IPS-NIHi7 (cell line): ENCODE results near the gene ZNF783.
A peak's percentile ranks its signal among the peaks of the same experiment; 100 is the strongest.
"Not testable (repeated sequence)": the region's sequence is repeated elsewhere in the genome, so short reads cannot be mapped to it uniquely, and the experiment has no call there.

ENCODE experiments used
- DNase-seq: peaks from one replicate; pipeline ENCODE4 v3.0.0; 2012; ENCODE audit warnings: mixed read lengths; ENCODE audit errors: extremely low spot score

Gene ZNF783

DNA sequence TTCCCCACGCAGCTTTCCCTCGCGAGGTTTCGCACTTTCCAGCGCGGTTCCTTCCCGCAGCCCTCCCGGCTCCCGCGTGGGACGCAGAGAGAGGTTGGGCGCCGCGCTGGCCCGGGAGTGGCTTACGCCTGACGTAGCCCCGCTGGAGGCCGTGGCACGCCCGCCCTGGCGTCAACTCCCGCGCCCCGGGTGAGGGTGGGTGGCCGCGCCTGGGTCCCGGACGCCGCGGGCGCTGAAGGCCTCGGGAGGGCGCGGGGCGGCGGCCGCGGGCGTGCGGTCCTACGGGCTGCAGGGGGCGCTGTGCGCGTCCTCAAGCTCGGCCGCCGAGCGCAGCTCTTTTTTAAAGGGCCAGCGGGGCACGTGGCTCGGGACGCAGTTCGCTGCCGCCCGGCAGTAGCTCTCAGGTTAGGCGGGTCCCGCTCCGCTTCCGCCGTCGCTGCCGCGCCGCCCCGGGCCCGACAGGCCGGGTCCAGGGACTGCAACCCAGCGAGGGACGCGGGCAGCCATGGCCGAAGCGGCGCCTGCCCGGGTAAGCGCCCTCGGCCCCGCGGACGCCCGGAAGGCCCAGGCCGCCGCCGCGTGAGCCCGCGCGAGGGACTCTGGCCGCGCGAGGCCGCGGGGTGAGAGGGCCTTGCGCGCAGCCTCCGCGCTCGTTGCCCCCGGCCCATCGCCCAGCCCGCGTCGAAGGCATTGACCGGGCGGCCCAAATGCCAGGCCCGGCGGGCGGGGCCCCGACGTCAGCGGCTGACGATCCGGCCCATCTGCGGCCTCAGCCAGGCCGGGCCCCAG, at the start of gene ZNF783:
Gene ZNF783 (plus strand): TSS at position 368 of the 789 bp plus-strand sequence. CDS start 138 bp downstream, at position 506.
- DNase-seq = peak; percentile 94

DNA sequence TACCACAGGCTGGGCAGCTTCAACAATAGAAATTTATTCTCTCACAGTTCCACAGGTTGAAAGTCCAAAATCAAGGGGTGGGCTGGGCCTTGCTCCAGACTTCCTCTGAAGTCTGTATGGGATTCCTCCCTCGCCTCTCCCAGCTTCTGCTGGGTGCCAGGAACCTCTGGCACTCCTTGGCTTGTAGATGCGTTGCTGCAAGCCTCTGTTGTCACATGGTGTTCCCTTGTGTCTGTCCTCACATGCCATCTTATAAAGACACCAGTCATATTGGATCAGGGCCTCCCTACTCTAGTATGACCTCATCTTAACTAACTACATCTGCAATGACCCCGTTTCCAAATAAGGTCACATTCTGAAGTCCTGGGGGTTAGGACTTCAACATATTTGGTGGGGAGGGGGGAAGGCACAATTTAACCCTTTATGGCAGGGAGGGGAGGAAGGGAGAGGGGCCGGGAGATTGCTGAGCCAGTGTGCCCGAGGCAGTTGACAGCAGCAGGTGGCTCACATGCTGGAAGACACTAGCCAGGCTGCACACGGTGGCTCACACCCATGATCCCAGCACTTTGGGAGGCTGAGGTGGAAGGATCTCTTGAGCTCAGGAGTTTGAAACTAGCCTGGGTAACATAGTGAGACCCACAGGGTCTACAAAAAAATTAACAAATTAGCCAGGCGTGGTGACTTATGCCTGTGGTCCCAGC, 47.8 kb upstream of the ZNF783 start:
- no peak for DNase-seq

DNA sequence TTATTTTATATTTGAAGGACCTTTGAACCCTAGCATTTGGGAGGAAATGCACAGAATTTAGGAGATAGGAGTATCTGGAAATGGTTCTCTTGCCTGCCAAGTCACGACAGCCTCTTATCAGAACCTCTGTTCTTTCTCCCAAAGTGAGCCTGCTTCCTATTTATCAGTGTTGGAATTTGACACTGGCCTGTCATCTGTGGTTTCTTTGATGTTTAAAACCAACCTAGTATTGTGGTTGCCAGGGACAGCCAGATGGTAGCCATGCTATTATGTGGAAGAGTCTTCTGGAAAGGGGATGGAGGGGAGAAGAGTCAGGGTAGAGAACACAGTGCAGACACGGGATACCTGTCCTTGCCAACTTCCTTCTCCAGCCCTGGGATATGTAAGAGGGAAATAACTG, 45.6 kb upstream of the ZNF783 start:
- no peak for DNase-seq

DNA sequence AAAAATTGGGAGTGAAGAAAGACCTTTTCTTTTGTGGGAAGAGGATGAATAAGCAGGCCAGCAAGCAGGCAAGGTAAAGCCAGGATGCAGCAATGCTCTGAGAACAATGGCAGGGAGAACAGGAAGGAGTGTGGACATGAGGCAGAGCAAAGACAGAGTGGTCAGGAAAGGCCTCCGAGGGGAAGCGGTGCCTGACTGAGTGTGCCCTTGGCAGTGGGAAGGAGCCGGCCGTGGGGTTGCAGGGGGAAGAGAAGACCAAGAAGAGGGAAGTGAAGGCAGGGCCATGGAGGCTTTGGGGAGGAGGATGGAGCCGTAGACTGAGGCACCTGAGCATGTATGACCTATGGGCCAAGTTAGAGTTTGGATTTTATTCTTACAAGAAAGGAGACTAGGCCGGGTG, 44.4 kb upstream of the ZNF783 start:
- no peak for DNase-seq

DNA sequence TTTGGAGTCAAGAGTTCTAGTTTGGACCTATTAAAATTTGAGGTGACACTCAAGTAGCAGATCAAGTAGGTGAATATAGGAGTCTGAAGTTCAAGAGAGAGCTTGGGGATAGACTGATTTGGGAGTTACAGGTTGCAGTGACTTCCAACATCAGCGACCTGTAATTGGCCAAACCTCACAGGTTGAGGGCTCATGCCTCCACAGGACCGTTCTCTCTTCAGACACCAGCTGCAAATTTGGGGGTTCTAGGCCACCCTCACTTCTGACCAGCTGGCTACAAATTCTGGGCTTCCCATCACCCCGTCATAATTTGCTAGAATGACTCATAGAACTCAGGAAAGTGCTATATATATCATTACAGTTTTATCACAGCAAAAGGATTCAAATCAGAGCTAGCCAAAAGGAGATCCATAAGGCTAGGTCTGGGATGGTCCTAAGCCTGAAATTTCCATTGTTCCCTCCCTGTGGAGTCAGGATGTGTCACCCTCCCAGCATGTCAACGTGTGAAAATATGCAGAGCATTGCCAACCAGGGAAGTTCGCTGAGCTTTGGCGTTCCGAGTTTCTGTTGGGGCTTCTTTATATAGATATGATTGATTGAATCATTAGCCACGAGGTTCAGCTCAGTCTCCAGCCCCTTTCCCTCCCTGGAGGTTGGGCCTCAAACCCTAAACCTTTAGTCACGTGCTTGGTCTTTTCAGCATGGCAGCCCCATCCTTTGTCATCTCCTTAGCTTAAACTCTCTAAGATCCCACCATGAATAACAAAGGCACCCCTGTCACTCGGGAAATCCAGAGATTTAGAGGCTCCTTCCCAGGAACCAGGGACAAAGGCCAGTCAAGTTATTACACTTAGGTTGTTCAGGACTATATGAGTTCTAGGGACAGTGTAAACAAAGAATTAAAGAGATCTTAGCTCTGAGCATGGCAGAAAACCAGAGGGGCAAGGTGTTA, 43.3 kb upstream of the ZNF783 start:
- no peak for DNase-seq

DNA sequence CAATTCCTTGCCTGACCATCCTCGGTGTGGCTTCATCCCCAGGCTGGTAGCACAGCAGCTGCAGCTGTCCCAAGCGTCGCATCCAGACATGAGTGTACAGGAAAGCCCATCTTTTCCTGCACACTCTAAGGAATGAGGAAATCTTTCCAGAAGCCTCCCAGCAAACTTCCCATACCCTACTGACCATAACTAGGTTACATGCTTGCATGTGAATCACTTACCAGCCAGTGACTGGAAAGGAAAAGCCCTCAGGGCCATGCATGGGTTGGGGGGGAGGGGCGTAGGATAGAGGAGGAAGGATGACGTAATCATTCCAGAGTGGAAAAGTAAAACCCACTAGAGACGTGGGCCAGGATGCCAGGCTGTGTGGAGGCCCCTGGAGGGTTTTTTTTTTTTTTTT, 41.5 kb upstream of the ZNF783 start:
- DNase-seq = no peak

DNA sequence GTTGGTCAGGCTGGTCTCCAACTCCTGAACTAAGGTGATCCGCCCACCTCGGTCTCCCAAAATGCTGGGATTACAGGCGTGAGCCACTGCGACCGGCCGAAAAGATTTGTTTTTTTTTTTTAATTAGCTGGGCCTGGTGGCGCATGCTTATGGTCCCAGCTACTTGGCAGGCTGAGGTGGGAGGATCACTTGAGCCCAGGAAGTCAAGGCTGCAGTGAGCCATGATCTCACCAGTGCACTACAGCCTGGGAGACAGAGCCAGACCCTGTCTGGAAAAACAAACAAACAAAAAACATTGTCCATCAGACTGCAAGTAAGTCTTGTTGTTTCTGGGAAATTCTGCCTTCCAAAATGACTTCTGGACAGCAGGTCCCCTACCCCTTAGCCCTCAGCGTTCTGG, 38.8 kb upstream of the ZNF783 start:
- DNase-seq = no peak

DNA sequence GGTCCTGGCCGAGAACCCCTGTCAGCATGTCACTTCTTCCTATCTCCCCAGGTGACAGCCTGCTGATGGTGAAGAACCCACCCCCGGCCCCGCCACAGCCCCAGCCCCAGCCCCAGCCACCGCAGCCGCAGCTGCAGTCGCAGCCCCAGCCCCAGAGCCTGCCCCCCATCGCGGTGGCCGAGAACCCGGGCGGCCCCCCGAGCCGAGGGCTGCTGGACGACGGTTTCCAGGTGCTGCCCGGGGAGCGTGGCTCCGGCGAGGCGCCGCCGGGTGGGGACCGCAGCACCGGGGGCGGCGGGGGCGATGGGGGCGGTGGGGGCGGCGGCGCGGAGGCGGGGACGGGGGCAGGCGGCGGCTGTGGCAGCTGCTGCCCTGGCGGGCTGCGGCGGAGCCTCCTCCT, 38.2 kb upstream of the ZNF783 start:
- DNase-seq = no peak

DNA sequence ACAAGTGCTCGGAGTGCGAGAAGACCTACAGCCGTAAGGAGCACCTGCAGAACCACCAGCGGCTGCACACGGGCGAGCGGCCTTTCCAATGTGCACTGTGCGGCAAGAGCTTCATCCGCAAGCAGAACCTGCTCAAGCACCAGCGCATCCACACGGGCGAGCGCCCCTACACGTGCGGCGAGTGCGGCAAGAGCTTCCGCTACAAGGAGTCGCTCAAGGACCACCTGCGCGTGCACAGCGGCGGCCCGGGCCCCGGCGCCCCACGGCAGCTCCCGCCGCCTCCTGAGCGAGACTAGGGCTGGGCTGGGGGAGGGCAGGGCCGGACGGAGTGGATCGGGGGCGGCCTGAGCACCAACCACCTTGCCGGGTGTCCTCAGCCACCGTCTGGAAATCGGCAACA, 37.6 kb upstream of the ZNF783 start:
- DNase-seq = no peak

DNA sequence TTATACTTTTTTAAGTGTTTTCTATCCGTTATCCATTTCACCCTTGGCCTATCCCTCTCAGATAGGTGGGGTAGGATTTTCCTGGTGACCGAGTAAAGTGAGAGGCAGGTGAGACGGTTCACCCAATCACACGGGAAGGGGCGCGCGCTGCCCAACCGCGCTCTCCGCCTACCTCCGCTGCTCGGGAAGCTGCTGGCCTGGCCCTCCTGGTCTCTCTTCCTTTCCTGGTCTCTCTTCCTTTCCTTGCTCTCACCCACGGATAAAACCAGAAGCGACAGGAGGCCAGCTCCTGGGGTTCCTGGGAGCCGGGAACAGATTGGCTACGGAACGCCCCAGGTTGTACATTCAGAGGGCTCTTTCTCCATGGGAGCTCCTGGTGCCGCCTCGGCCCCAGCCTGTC, 36.9 kb upstream of the ZNF783 start:
- DNase-seq = no peak

DNA sequence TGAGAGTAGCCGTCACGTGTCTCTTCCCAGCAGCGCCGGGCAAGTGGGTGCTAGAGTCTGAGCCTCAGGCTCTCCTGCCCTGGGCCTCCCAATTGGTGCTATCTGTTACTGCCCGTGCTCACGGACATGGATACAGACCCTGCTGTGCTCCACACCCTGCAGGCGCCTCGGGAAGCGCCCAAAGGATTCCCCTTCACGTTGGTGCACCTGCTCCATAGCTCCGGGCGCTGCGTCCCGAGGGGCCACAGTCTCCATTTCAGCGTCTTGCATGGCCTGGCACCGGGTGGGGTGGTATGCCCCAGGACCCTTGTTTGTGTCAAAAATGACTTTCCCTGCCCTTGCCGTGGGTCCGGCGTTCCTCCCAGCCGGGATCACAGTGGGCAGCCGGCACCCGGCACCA, 36.3 kb upstream of the ZNF783 start:
- no peak for DNase-seq

DNA sequence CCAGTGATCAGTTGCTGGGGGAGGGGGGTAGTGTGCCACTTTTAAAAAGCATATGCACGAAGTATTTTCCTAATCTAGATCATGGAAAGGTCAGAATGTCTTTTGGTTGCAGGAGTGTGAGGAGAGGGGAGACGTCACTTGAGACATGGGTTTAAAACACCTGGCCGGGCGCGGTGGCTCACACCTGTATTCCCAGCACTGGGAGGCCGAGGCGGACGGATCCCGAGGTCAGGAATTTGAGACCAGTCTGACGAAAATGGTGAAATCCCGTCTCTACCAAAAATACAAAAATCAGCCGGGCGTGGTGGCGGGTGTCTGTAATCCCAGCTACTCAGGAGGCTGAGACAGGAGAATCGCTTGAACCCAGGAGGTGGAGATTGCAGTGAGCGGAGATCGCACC, 35.6 kb upstream of the ZNF783 start:
- not testable (repeated sequence) for DNase-seq

DNA sequence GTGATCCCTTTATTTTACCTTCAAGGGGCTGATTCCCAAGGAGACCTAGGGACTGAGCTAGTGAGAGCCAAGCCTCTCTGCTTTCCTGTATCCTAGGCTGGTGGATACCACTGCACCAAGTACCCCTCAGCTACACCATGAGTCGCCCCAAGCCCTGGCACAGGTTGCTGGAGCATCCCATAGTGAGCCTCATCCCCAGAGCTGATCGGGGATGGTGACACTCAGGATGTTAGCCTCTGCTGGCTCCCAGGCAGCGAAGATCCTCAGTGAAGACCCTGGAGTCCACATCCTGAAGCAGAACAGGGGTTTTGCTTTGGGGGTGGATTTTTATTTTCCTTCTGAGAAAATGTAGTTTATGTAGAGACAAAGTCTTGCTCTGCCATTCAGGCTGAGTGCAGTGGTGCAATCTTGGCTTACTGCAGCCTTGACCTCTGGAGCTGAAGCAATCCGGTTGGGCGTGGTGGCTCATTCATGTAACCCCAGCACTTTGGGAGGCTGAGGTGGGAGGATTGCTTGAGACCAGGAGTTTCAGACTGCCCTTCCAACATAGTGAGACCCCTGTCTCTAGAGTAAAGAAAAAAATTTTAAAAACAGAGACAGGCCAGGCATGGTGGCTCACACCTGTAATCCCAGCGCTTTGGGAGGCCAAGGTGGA, 35.0 kb upstream of the ZNF783 start:
- DNase-seq = no peak

DNA sequence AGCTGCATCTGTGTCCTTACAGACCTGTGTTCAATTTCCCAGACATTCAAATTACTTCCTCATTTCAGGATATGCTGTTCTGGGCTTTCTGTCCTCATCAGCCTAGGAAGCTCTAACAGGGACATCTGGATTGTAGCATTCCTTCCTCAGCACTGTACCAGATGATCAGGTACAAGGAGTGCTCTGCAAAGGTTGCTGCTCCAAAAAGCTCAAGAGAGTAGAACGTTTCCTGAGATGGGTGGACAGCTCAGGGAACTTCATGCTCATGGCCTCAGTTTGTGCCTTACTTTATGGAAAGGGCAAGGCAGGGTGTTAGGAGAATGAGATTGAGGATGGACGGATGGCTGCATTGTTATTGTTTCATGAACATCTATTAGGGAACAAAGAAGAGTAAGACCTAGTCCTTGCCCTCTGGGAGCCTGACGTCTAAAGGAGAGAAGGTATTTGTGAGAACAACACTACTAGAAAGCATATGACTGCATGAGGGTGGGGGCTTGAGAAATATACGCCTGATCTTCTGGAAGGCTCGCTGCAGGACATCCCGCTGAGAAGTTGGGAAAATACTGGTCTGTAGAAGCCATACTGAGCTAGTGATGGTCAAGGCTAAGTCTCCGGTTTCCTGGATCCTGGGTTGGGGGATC, 33.0 kb upstream of the ZNF783 start:
- no peak for DNase-seq

DNA sequence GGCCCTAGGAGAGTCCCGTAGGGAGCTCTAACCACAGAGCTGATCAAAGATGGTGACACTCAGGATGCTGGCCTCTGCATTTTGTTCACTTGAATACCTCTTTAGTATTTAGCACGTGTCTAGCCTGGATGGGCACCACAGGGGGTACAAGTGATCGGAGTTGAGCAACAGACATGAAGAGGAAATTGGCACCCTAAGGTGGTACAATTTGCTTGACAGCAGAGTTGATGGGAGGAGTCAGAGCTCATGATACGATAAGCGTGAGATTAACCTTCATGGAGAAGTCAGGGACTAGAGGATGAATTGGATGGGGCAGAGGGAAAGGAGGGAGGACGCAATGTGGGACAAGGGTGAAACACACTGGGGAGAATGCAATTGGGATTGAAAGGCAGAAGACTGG, 32.5 kb upstream of the ZNF783 start:
- DNase-seq = no peak

DNA sequence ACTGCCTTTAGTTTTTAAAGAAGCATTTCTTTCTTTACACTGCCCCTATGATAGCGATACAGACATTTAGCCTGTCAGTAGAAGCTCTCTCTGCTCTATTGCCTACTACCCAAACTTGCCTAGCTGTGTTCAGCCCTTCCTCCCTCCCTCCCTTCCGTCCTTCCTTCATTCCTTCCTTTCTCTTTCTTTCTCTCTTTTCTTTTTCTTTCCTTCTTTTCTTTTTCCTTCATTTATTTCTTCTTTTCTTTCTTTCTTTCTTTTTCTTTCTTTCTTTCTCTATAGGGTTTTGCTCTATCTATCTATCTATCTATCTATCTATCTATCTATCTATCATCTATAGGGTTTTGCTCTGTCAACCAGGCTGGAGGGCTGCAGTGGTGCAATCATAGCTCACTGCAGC, 29.6 kb upstream of the ZNF783 start:
- no peak for DNase-seq

DNA sequence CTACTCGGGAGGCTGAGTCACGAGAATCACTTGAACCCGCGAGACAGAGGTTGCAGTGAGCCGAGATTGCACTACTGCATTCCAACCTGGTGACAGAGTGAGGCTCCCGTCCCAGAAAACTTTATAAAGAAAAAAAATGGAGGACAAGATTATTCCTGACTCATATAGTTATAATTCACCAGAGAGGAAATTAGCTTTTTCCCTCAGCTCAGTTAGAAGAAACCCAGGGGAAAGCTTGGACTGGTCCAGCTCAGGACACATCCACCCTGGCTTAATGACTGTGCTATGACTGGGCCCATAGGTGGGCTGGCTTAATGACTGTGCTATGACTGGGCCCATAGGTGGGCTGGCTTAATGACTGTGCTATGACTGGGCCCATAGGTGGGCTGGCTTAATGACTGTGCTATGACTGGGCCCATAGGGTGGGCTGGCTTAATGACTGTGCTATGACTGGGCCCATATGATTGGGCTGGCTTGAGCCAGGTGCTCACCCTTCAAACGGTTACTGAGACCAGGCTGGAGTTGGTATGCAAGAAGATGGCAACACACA, 28.3 kb upstream of the ZNF783 start:
- not testable (repeated sequence) for DNase-seq

DNA sequence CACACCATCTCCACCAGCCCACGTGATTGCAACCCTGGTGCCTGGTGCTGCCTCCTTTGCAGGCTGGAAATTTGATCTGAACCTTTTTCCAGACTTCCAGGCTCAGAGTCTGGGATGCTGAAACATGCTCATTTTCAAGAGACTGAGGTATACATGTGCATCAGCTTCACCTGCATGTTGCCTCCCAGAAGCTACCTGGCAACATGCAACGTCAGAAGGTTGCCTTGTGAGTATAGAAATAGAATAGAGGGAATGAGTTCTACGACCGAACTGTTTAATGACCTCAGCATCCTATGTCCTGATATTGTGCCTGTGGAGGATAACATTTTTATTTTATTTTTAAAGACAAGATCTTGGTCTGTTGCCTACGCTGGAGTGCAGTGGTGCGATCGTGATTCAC, 24.5 kb upstream of the ZNF783 start:
- DNase-seq = no peak

DNA sequence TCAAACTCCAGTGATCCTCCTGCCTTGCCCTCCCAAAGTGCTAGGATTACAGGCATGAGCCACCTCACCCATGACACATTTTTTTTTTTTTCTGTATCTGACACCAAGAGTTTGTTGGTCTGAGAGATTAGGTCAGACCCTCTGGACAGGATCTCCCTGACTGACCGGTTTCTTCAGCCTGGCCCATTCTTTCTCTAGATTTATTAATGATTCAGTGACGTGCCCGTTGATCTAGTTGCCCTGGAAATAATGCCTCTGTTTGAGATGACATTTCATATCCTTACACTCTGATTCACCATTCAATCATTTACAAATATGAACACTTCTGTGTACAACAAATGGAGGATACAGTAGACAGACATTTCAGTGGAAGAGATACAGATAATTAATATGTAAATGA, 23.9 kb upstream of the ZNF783 start:
- no peak for DNase-seq

DNA sequence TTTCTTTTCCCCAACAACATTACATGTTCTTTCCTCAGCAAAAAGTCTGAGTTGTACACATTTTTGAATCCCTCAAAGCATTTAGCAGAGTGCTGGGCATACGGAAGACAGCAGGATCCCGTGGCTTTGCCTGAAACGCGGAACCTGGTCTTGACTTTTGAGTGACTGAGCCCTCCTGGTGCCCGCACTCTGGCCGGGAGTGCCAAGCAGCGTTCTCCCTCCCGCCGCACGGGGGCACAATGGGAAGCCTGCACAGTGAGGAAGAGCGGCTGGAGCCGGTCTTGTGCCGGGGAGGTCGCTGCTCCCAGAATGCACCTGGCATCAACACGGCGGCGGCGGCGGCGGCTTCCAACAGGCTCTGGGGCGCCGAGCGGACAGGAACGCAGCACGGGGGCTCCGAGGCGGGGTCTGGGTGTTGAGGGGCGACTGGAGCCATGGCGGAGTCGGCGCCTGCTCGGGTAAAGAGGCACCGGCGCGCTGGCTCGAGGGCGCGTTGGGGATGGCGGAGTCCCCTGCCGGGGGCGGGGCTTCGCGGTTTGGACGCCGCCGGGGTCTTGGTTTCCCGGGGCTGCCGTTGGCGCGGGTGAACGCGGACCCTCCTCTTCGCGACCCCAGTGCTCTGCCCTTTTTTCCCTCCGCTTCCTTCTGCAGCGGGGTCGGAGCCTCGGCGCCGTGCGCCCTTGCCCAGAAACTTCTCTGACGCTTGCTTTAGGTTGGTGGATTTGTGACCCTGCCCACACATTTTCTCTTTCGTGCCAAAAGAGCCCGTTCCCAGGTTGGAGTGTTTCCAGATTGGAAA, 22.5 kb upstream of the ZNF783 start, which contains the start of gene ZNF212:
Gene ZNF212 (plus strand): TSS at position 307 of the 799 bp plus-strand sequence. CDS start 128 bp downstream, at position 435.
- DNase-seq = peak; percentile 100
